Stimulated activated CD8-positive, alpha-beta memory T cell treated with anti-CD3 and anti-CD28 coated beads, Interleukin-12 subunit alpha, Interleukin-12 subunit beta, amount 100 ng/mL, for 1 hour (primary cell): ENCODE data around the gene MGRN1.

Experiments used
- DNase-seq: peaks from one replicate; pipeline ENCODE4 v3.0.0-alpha.2; 2020; ENCODE audit warnings: low read depth

The MGRN1 gene

GRCh38 chr16:4687946-4688673 is 63.5 kb downstream of the MGRN1 start:
- DNase-seq: no peak

- DNase-seq: no peak
These were observed 64.0 kb downstream of the MGRN1 start for GRCh38 chr16:4688674-4689045.

GRCh38 chr16:4689091-4689671 is 64.6 kb downstream of the MGRN1 start:
- no peak for DNase-seq

- DNase-seq: no peak
These were observed 65.5 kb downstream of the MGRN1 start for GRCh38 chr16:4689864-4690704.

GRCh38 chr16:4690946-4691665 is 66.5 kb downstream of the MGRN1 start:
- DNase-seq: no peak

GRCh38 chr16:4691666-4692412 is 67.2 kb downstream of the MGRN1 start:
- DNase-seq: no peak

- no peak for DNase-seq
These were observed 68.1 kb downstream of the MGRN1 start for GRCh38 chr16:4692460-4693295.

GRCh38 chr16:4693296-4693955 is 68.8 kb downstream of the MGRN1 start, which contains the start of gene NUDT16L1:
NUDT16L1 (plus strand) TSS chr16:4693562; CDS start chr16:4693727, 165 bp downstream.
- DNase-seq: peak; percentile 91

GRCh38 chr16:4693956-4694641 is 69.5 kb downstream of the MGRN1 start:
- DNase-seq: no peak

- DNase-seq: no peak
These were observed 70.2 kb downstream of the MGRN1 start for GRCh38 chr16:4694642-4695451.

- no peak for DNase-seq
These were observed 71.0 kb downstream of the MGRN1 start for GRCh38 chr16:4695473-4696171.

GRCh38 chr16:4696172-4696904 is 71.7 kb downstream of the MGRN1 start:
- no peak for DNase-seq

- DNase-seq: no peak
These were observed 72.5 kb downstream of the MGRN1 start for GRCh38 chr16:4696905-4697847.

GRCh38 chr16:4697848-4698291 is 73.2 kb downstream of the MGRN1 start:
- DNase-seq: no peak

- no peak for DNase-seq
These were observed 73.9 kb downstream of the MGRN1 start for GRCh38 chr16:4698321-4699045.
